ENCODE data around the gene PBX2. TPM values are rescaled to one million over a fixed set of nuclear protein-coding genes. Genes with fewer than 3 reads are reported as not detected.

Gene PBX2
- total and polyA plus RNA-seq, 8 donors: 20.4 to 56.3 (median 29.8) TPM

DNA sequence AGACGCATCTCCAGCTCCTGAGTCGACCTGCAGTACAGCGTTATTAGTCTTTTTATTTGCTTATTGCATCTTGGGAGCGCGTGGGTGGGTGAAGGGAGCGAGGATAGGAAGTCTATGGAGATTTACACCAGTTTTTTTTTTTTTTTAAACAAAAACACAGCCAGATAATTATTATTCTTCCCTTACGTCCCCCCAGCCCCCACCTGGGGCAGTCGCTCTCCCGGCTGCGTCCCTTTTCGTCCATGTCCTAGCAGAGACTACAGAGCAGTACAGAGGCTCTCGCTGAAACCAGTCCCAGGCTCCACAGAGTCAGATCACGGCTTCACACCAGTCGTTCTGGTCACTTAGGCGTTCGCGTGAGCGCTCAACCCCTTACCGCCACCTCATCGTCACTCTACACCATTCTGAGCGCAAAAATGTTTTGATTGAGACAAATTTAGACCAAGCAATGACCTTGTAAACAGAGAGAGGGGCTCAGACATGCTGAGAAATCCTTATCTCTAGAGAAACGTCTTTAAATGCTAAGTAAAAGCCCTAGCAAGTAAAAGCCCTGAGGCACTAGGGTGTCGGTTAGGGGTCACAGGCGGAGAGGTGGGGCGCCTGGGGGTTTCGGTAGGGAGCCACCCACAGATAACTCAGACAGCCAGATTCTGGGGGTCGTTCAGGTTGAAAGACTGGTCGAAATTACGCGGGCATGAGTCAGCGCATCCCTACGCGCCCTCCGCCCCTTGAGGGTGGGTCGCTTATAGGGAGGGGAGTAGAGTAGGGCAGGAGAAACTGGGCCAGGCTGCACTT lies 37.0 kb downstream of the PBX2 start:
- Histone ChIP-seq H3K36me3 (peaks cover 0 to under 1% (median 0%) of the 10 kb centered on the region in 3 donors), H3K27me3 (no peaks in the 10 kb centered on the region), H3K27ac (peak overlapping the region; percentile 62 to 76 (median 72)), H3K9me3 (no peaks in the 10 kb centered on the region), H3K4me1 (peaks cover 0 to 5% (median 4%) of the 10 kb centered on the region in 3 donors), H3K4me3 (peak overlapping the region; percentile 59 to 79 (median 66))
- 49% methylated on average over 35 of the region's 35 CpGs for WGBS, 2 donors
- TF ChIP-seq, protein P1, sequence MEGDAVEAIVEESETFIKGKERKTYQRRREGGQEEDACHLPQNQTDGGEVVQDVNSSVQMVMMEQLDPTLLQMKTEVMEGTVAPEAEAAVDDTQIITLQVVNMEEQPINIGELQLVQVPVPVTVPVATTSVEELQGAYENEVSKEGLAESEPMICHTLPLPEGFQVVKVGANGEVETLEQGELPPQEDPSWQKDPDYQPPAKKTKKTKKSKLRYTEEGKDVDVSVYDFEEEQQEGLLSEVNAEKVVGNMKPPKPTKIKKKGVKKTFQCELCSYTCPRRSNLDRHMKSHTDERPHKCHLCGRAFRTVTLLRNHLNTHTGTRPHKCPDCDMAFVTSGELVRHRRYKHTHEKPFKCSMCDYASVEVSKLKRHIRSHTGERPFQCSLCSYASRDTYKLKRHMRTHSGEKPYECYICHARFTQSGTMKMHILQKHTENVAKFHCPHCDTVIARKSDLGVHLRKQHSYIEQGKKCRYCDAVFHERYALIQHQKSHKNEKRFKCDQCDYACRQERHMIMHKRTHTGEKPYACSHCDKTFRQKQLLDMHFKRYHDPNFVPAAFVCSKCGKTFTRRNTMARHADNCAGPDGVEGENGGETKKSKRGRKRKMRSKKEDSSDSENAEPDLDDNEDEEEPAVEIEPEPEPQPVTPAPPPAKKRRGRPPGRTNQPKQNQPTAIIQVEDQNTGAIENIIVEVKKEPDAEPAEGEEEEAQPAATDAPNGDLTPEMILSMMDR (IDR thresholded peaks at IDR 0.05): no peak
- FAIRE-seq (no peak), DNase-seq (no peak), ATAC-seq (peak in 2 of 4 donors; percentile 1 to 13)
- intact Hi-C loops (cut with DNase I): no loop called here

DNA sequence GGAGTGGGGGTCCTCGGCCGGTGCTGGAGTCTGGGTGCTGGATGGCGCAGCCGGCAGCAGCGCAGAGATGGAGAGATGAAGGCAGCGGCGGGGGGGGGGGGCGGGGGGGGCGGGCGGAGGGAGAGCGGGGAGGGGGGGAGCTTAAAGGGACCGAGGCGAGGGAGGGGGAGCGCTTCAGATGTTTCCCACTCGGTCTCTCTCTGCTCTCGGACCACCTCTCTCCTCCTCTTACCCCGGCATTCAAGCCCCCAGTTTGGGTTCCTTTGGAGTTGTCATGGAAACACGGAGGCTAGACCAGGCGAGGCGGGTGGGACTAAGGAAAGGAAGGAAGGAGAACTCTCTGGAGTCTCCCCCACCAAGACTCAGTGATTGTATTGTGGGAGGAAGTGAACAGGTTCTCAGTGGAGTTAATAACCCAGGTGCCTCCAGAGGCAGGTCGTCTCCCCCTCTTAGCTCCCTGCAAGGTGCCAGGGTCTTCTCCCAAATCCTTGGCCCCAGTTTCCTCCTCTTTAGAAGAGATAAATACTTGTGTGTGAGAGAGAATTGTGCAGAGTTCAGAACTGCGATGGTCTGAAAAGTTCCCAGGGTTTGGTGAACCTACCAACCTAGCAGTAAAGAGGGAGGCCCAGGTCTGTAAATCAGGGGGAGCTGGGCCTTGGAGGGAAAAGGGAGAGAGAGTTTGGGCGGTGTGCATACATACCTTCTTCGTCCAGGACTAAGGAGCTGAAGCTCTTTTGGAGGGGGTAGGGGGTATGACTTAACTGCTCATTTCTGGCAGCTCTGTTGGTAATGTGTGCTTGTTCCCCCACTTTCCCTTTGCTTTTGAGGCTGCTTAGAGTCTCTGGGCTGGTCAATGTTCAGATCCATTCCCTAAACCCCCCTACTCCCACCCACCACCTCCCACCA lies 37.9 kb downstream of the PBX2 start, which contains the start of gene PRRT1:
Gene PRRT1 (minus strand): TSS at position 77 of the 906 bp plus-strand sequence. CDS start 112 bp downstream, outside the sequence.
- TF ChIP-seq, protein P1 (IDR thresholded peaks at IDR 0.05): no peak
- intact Hi-C loops (cut with DNase I): no loop called here
- Histone ChIP-seq H3K9me3 (no peaks in the 10 kb centered on the region), H3K36me3 (no peaks in the 10 kb centered on the region), H3K4me1 (peaks cover 0 to 5% (median 4%) of the 10 kb centered on the region in 3 donors), H3K27ac (no peak within 1 kb of the TSS), H3K27me3 (no peaks in the 10 kb centered on the region), H3K4me3 (peak within 1 kb of the TSS in 1 of 4 donors; percentile 70)
- no peak for DNase-seq
- 50 to 70% methylated on average over 7 to 15 of the region's 24 CpGs for WGBS, 2 donors
- ATAC-seq: no peak
- no peak for FAIRE-seq

DNA sequence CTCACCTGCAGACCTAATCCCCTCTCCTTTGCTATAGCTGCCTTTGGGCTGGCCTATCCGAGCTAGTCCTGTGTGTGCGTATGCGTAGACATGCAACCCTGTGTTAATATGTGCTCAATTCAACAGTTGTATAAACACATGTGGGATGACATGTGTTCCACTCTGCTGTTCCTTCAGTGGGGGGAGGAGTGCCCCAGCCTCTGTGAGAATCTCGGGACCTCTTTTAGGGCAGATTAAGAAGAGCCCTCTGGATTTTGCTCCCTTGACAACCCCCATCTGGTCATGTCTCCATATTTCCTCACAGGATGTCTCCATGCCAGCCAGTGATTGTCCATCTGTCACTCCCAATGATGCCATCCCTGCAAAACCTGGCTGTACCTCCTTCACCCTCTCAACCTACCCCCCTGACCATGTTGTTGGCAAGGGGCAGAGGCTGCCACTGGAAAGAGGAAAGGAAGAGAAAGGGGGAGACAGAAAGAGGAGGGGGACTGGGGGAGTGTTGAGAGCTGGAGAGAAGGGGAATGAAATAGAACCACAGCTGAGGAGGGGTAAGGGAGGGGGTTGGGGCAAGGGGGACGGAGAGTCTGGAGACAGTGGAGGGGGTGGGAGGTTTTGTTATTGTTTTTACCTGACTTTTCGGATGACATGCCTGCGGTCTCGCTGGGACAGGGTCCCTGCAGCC lies 38.7 kb downstream of the PBX2 start:
- ATAC-seq (no peak), FAIRE-seq (no peak), DNase-seq (no peak)
- WGBS, 2 donors: 42 to 60% methylated on average over 5 to 8 of the region's 8 CpGs
- TF ChIP-seq, protein P1 (IDR thresholded peaks at IDR 0.05): no peak
- Histone ChIP-seq H3K27me3 (no peaks in the 10 kb centered on the region), H3K27ac (no peak overlapping the region), H3K36me3 (no peaks in the 10 kb centered on the region), H3K4me1 (peaks cover 0 to 5% (median 4%) of the 10 kb centered on the region in 3 donors), H3K4me3 (no peak overlapping the region), H3K9me3 (no peaks in the 10 kb centered on the region)
- intact Hi-C loops (cut with DNase I): no loop called here

DNA sequence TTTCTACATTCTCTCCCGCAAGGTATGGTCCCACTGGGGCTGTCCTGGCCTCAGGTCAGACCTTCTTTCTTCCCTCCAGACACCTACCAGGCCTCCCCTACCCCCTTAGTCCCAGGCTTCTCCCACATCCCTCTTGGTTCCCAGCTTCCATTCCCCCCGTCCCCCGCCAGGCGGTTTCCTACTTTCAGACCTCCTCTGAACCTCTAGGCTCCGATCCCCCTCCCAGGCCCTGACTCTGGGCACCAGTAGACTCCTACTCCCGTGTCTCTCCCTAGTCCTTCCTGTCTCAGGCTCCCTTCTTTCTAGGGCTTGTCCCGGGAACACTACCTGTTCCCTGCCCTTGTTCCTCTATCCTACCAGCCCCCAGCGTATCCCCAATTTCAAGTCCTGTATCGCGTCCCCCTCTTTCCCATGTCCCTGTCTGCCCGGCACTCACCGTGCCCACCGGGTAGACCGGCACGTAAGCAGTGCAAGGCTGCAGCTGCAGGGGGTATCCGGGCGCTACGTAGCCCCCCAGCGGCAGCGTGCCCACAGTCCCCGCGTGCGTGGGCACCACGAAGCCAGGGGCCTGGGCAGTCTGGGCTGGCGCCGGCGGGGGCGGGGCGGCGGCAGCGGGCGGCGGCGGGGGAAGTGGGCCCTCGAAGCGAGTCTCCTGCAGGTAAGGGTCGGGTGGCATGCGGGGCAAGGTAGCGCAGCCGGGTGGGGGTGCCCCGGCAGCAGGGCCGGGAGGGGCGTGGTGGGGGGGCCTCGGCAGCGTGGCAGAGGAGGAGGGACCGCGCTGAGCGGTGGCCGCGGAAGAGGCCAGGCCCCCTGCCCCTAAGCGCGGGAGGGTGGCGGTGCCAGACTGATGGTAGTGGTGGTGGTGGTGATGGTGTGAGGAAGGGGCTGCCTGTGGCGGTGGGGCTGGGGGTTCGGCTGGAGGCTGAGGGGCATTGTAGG lies 39.8 kb downstream of the PBX2 start:
- no peaks in the 10 kb centered on the region for H3K27me3 ChIP-seq
- TF ChIP-seq, protein P1 (IDR thresholded peaks at IDR 0.05): no peak
- peaks cover 0 to 5% (median 4%) of the 10 kb centered on the region in 3 donors for H3K4me1 ChIP-seq
- FAIRE-seq (no peak), ATAC-seq (no peak), DNase-seq (no peak)
- H3K27ac ChIP-seq: no peak overlapping the region
- no peaks in the 10 kb centered on the region for H3K36me3 ChIP-seq
- H3K4me3 ChIP-seq: no peak overlapping the region
- intact Hi-C loops (cut with DNase I): no loop called here
- H3K9me3 ChIP-seq: no peaks in the 10 kb centered on the region
- WGBS, 2 donors: 44 to 47% methylated on average over 53 to 55 of the region's 55 CpGs
